Brain microvascular endothelial cell (primary cell): ENCODE data around the gene NFIX.

Experiments
- DNase-seq: peaks from one replicate; pipeline ENCODE4 v3.0.0-alpha.2; 2020
- H3K27ac ChIP-seq: fragments of 250-450 bp; sonication (Bioruptor Pico); 2 replicates; pipeline ENCODE4 v1.5.1; 2020; ENCODE audit warnings: mild to moderate bottlenecking, moderate library complexity
- H3K27me3 ChIP-seq: fragments of 250-450 bp; sonication (Bioruptor Pico); replicated peaks from 2 replicates; pipeline ENCODE4 v1.5.1; 2020; ENCODE audit warnings: mild to moderate bottlenecking
- H3K36me3 ChIP-seq: fragments of 250-450 bp; sonication (Bioruptor Pico); replicated peaks from 2 replicates; pipeline ENCODE4 v1.5.1; 2020; ENCODE audit warnings: mild to moderate bottlenecking
- H3K4me3 ChIP-seq: 2 replicates; pipeline ENCODE4 v1.5.1; 2011; ENCODE audit warnings: low read depth, mild to moderate bottlenecking, control low read depth, low read length, moderate library complexity
- CTCF ChIP-seq: IDR thresholded peaks from 2 replicates; pipeline ENCODE4 v1.5.1; 2011; ENCODE audit warnings: low read depth, mild to moderate bottlenecking, moderate library complexity, low read length, control low read depth, inconsistent platforms; ENCODE audit errors: missing control alignments
- in situ Hi-C: cut with HindIII; loops from 2 replicates; pipeline ENCODE4 v1.10.0; 2017; ENCODE audit warnings: low sequenced_read_pairs, low pct_ligation_motif_present

NFIX gene

GRCh38 chr19:13083008-13083404 is 87.7 kb downstream of the NFIX start:
- Histone ChIP-seq H3K4me3 (no peak overlapping the region), H3K36me3 (peaks cover 2% of the 10 kb centered on the region), H3K27ac (no peak overlapping the region), H3K27me3 (no peaks in the 10 kb centered on the region)
- no peak for TF ChIP-seq CTCF
- in situ Hi-C loops, result no loop called here
- no peak for DNase-seq

GRCh38 chr19:13083627-13084026 is 88.4 kb downstream of the NFIX start:
- in situ Hi-C loops, result no loop called here
- DNase-seq, result no peak
- Histone ChIP-seq H3K4me3 (no peak overlapping the region), H3K36me3 (peaks cover 2% of the 10 kb centered on the region), H3K27ac (no peak overlapping the region), H3K27me3 (no peaks in the 10 kb centered on the region)
- no peak for TF ChIP-seq CTCF

GRCh38 chr19:13085666-13086065 is 90.4 kb downstream of the NFIX start:
- H3K36me3 ChIP-seq, result peaks cover 2% of the 10 kb centered on the region

GRCh38 chr19:13086341-13086740 is 91.1 kb downstream of the NFIX start:
- H3K4me3 ChIP-seq, result no peak overlapping the region
- no peak for TF ChIP-seq CTCF
- in situ Hi-C loops, result no loop called here
- no peak for DNase-seq
- peaks cover 2% of the 10 kb centered on the region for H3K36me3 ChIP-seq
- no peak overlapping the region for H3K27ac ChIP-seq
- H3K27me3 ChIP-seq, result no peaks in the 10 kb centered on the region

More at GRCh38 chr19:13085666-13086065, 90.4 kb downstream of the NFIX start:
- in situ Hi-C loops, result no loop called here
- Histone ChIP-seq H3K27ac (no peak overlapping the region), H3K27me3 (no peaks in the 10 kb centered on the region), H3K4me3 (no peak overlapping the region)
- DNase-seq, result no peak
- no peak for TF ChIP-seq CTCF

GRCh38 chr19:13087295-13087694 is 92.0 kb downstream of the NFIX start:
- H3K27ac ChIP-seq, result no peak overlapping the region
- no peak for DNase-seq
- TF ChIP-seq CTCF, result no peak
- no peaks in the 10 kb centered on the region for H3K36me3 ChIP-seq
- in situ Hi-C loops, result no loop called here
- H3K27me3 ChIP-seq, result no peaks in the 10 kb centered on the region
- no peak overlapping the region for H3K4me3 ChIP-seq

GRCh38 chr19:13087795-13088537 is 92.7 kb downstream of the NFIX start:
- DNase-seq, result no peak
- TF ChIP-seq CTCF, result no peak
- Histone ChIP-seq H3K27me3 (no peaks in the 10 kb centered on the region), H3K4me3 (no peak overlapping the region), H3K27ac (no peak overlapping the region), H3K36me3 (no peaks in the 10 kb centered on the region)
- in situ Hi-C loops, result no loop called here
